OCI-LY3 (cell line): ENCODE measurements around the gene EDNRB.

ENCODE experiments used
- CTCF ChIP-seq: fragments of 200-600, 300-600 bp; sonication (generic); IDR thresholded peaks from 2 replicates; pipeline ENCODE4 v1.5.1; 2014; ENCODE audit warnings: antibody characterized with exemption, low read length, low read depth
- EZH2phosphoT487 ChIP-seq: fragments of 200-600 bp; shearing (Covaris generic); IDR thresholded peaks from 2 replicates; pipeline ENCODE4 v1.6.1; 2018; ENCODE audit warnings: antibody characterized with exemption, mixed run types, low read depth

GRCh38 chr13:77853703-77854102 is 64.9 kb downstream of the EDNRB start:
- no peak for TF ChIP-seq CTCF
- TF ChIP-seq EZH2phosphoT487 = no peak
